Natural killer cell (primary cell): Measurements from ENCODE around the gene COL25A1. TPM values are rescaled to one million over a fixed set of nuclear protein-coding genes. Genes with fewer than 3 reads are reported as not detected.

ENCODE experiments used
- ATAC-seq, 3 donors: fragments of 150-1000 bp in 2 of 3; fragments of 200-7000 bp in 1 of 3; cut with Tn5 transposase; 1 replicate in 1 of 3; 2 replicates in 2 of 3; pipeline ENCODE4 v1.10.0; 2021; ENCODE audit warnings: mild to moderate bottlenecking in 2 of 3, moderate library complexity in 2 of 3
- DNase-seq, 2 donors: peaks; one replicate each; pipeline versions ENCODE4 v3.0.0 to v3.0.0-alpha.2; 2013 to 2021; ENCODE audit warnings: mixed read lengths in 1 of 2
- H3K27ac ChIP-seq: one replicate; pipeline ENCODE4 v1.5.1; 2013; ENCODE audit warnings: mild to moderate bottlenecking, low read length
- H3K27me3 ChIP-seq: one replicate; pipeline ENCODE4 v1.6.1; 2013; ENCODE audit warnings: low read length; ENCODE audit not compliant: control insufficient read depth, insufficient read depth
- H3K36me3 ChIP-seq: one replicate; pipeline ENCODE4 v1.6.1; 2013; ENCODE audit warnings: low read length; ENCODE audit not compliant: control insufficient read depth, insufficient read depth
- H3K4me1 ChIP-seq: one replicate; pipeline ENCODE4 v1.6.1; 2013; ENCODE audit warnings: low read length; ENCODE audit not compliant: control insufficient read depth, insufficient read depth
- H3K4me3 ChIP-seq: one replicate; pipeline ENCODE4 v1.5.1; 2013; ENCODE audit warnings: low read length
- H3K9me3 ChIP-seq: one replicate; pipeline ENCODE4 v1.6.1; 2013; ENCODE audit warnings: low read length; ENCODE audit not compliant: control insufficient read depth, insufficient read depth
- H3K27ac Mint-ChIP-seq, 2 donors: one replicate each; pipeline ENCODE4 v1.8.0; 2022; ENCODE audit warnings: mild to moderate bottlenecking in 2 of 2, mixed read lengths in 2 of 2, moderate library complexity in 1 of 2
- H3K27me3 Mint-ChIP-seq, 2 donors: one replicate each; pipeline ENCODE4 v1.8.0; 2022; ENCODE audit warnings: low read depth in 2 of 2, mixed read lengths in 2 of 2
- H3K36me3 Mint-ChIP-seq: one replicate; pipeline ENCODE4 v1.8.0; 2022; ENCODE audit warnings: mixed read lengths
- H3K4me1 Mint-ChIP-seq, 2 donors: one replicate each; pipeline ENCODE4 v1.8.0; 2022; ENCODE audit warnings: mixed read lengths in 2 of 2
- H3K4me3 Mint-ChIP-seq: one replicate; pipeline ENCODE4 v1.8.0; 2022; ENCODE audit warnings: mild to moderate bottlenecking, moderate library complexity, mixed read lengths
- H3K9me3 Mint-ChIP-seq, 2 donors: one replicate each; pipeline ENCODE4 v1.8.0; 2022; ENCODE audit warnings: mixed read lengths in 2 of 2
- CTCF ChIP-seq: fragments of 200-600 bp; IDR thresholded peaks from one replicate; pipeline ENCODE4 v1.8.0; 2022; ENCODE audit warnings: antibody characterized with exemption
- WGBS: methylation state at CpG from one replicate; pipeline ENCODE4 v1.1.7; 2013; ENCODE audit warnings: missing lambda C conversion rate; ENCODE audit not compliant: insufficient coverage; 5-methylcytosine and 5-hydroxymethylcytosine counted together
- intact Hi-C: fragments of 100-400 bp; cut with micrococcal nuclease; formaldehyde crosslinking; loops from one replicate; pipeline ENCODE4 v1.14.2; 2022
- total RNA-seq, 4 donors: library from RNA; stranded (reverse); fragments of 120-200 nt in 1 of 4; gene quantifications; one replicate each; pipeline versions ENCODE4 v1.2.3 to v1.2.4, GENCODE V29; 2013 to 2022

The COL25A1 gene
- total RNA-seq, 3 donors from 2014 or later (not counting 1 experiment from before 2014, with no cell fraction given): 0.08 TPM; not detected in 2

- no peak overlapping the region for H3K4me3 ChIP-seq
- Mint-ChIP-seq H3K36me3 (no peaks in the 10 kb centered on the region), H3K9me3 (no peaks in the 10 kb centered on the region), H3K4me3 (no peak overlapping the region), H3K27me3 (peaks cover 0 to 4% of the 10 kb centered on the region in 2 donors), H3K27ac (no peak overlapping the region), H3K4me1 (no peaks in the 10 kb centered on the region)
- no peaks in the 10 kb centered on the region for H3K27me3 ChIP-seq
- no peaks in the 10 kb centered on the region for H3K36me3 ChIP-seq
- H3K4me1 ChIP-seq: no peaks in the 10 kb centered on the region
- DNase-seq (no peak), ATAC-seq (no peak)
- H3K9me3 ChIP-seq: no peaks in the 10 kb centered on the region
- intact Hi-C loops: no loop called here
- H3K27ac ChIP-seq: no peak overlapping the region
- TF ChIP-seq CTCF: no peak
- WGBS: 63% methylated on average over 6 of the region's 6 CpGs
Observed at GRCh38 chr4:108979759-108980158, 322.7 kb downstream of the COL25A1 start.

GRCh38 chr4:108978066-108978465, 324.4 kb downstream of the COL25A1 start:
- Mint-ChIP-seq H3K27me3 (peaks cover 0 to 4% of the 10 kb centered on the region in 2 donors), H3K36me3 (no peaks in the 10 kb centered on the region), H3K4me3 (no peak overlapping the region), H3K4me1 (no peaks in the 10 kb centered on the region), H3K9me3 (no peaks in the 10 kb centered on the region), H3K27ac (no peak overlapping the region)
- Histone ChIP-seq H3K36me3 (no peaks in the 10 kb centered on the region), H3K4me1 (no peaks in the 10 kb centered on the region), H3K4me3 (no peak overlapping the region), H3K27ac (no peak overlapping the region), H3K9me3 (no peaks in the 10 kb centered on the region), H3K27me3 (no peaks in the 10 kb centered on the region)
- WGBS: 94% methylated on average over 9 of the region's 9 CpGs
- TF ChIP-seq CTCF: no peak
- no peak for DNase-seq
- intact Hi-C loops: no loop called here
- ATAC-seq: no peak

- Mint-ChIP-seq H3K27me3 (no peaks in the 10 kb centered on the region), H3K4me1 (no peaks in the 10 kb centered on the region), H3K4me3 (no peak overlapping the region), H3K27ac (no peak overlapping the region), H3K36me3 (no peaks in the 10 kb centered on the region), H3K9me3 (peaks cover 5 to 7% of the 10 kb centered on the region in 2 donors)
- Histone ChIP-seq H3K4me3 (no peak overlapping the region), H3K27ac (no peak overlapping the region), H3K4me1 (no peaks in the 10 kb centered on the region), H3K9me3 (no peaks in the 10 kb centered on the region), H3K36me3 (no peaks in the 10 kb centered on the region), H3K27me3 (no peaks in the 10 kb centered on the region)
- TF ChIP-seq CTCF: no peak
- intact Hi-C loops: no loop called here
- DNase-seq (no peak), ATAC-seq (no peak)
- WGBS: 44% methylated on average over 3 of the region's 5 CpGs
Observed at GRCh38 chr4:108972613-108973283, 329.7 kb downstream of the COL25A1 start.

- H3K27me3 ChIP-seq: no peaks in the 10 kb centered on the region
Observed at GRCh38 chr4:108971473-108971872, 331.0 kb downstream of the COL25A1 start.

More at GRCh38 chr4:108971473-108971872, 331.0 kb downstream of the COL25A1 start:
- Mint-ChIP-seq H3K36me3 (no peaks in the 10 kb centered on the region), H3K27ac (no peak overlapping the region), H3K9me3 (peaks cover 5 to 7% of the 10 kb centered on the region in 2 donors), H3K4me1 (no peaks in the 10 kb centered on the region), H3K27me3 (no peaks in the 10 kb centered on the region), H3K4me3 (no peak overlapping the region)
- intact Hi-C loops: no loop called here
- ATAC-seq (no peak), DNase-seq (no peak)
- H3K4me1 ChIP-seq: no peaks in the 10 kb centered on the region
- H3K4me3 ChIP-seq: no peak overlapping the region
- WGBS: 52% methylated on average over 1 of the region's 1 CpG
- no peak for TF ChIP-seq CTCF
- no peaks in the 10 kb centered on the region for H3K36me3 ChIP-seq
- no peaks in the 10 kb centered on the region for H3K9me3 ChIP-seq
- no peak overlapping the region for H3K27ac ChIP-seq
